ENCODE data around the gene NINJ1.
A peak's percentile ranks its signal among the peaks of the same experiment; 100 is the strongest.

NINJ1 gene

GRCh38 chr9:93134015-93134739, at the start of gene NINJ1:
TSS of gene NINJ1 (minus strand) at chr9:93134251. CDS start at chr9:93134217, 34 bp downstream.
- DNase-seq = peak; percentile 64

DNA sequence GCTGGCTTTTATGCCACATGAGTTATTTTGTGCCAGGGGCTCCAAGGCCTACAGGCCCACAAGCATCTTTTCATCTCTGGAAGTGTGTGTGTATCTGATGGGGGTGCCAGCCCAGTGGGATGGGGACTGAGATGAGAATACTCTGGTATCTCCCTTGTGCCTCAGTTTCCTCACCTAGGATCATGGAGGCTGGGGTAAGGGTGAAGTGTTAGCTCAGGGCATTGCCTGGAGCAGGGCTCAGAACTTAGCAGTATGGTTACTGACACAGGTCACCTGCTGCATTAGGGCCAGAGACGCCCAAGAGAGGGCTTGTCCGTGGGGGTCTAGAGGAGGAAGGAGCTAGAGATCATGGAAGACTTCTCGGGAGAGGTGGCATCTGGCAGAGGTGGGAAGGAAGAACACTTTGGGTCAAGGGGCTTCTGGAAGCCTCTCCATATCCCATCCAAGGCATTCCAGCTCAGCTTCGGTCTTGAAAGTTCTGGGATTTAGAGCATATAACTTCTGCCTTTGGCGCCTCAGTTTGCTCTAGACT, 49.1 kb upstream of the NINJ1 start:
- DNase-seq = no peak

DNA sequence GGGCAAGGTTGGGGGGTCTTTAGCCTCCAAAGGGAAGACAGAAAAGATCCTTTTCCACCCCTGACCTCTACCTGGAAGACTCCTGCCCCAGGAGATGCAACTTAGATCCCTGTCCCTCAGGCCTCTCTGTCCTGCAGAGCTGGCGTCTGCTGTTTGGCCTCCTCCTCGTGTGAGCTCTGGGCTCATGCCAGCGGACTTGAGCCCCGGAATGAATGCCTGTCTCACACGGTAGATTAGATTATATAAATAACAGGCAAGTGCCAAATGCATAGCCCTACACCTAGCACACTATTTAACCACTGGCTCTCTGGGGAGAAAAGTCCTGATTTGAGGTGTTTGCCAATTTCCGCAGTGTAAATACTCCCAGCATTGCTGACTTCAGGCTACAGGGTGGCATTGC, 48.5 kb upstream of the NINJ1 start:
- DNase-seq = no peak

- DNase-seq = no peak
Observed at GRCh38 chr9:93181672-93182435, 47.8 kb upstream of the NINJ1 start.

DNA sequence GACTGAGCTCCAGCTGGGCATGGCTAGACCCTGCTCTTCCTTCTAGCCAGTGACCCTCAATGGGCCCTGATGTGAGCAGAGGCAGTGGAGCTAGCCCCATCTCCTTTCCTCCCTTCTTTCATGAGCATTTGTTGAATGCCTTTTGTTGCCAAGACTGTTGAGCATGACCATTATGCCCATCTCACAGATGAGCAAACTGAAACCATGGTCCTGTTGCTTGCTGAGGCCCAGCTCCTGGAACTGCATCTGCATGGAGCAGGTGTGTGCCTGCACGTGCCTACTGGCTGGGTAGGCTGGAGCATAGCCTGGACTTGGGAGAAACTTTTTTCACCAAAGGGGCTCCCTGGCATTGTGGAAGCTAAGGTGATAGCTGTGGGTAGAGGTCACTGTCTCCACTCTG, 46.9 kb upstream of the NINJ1 start:
- DNase-seq = no peak

DNA sequence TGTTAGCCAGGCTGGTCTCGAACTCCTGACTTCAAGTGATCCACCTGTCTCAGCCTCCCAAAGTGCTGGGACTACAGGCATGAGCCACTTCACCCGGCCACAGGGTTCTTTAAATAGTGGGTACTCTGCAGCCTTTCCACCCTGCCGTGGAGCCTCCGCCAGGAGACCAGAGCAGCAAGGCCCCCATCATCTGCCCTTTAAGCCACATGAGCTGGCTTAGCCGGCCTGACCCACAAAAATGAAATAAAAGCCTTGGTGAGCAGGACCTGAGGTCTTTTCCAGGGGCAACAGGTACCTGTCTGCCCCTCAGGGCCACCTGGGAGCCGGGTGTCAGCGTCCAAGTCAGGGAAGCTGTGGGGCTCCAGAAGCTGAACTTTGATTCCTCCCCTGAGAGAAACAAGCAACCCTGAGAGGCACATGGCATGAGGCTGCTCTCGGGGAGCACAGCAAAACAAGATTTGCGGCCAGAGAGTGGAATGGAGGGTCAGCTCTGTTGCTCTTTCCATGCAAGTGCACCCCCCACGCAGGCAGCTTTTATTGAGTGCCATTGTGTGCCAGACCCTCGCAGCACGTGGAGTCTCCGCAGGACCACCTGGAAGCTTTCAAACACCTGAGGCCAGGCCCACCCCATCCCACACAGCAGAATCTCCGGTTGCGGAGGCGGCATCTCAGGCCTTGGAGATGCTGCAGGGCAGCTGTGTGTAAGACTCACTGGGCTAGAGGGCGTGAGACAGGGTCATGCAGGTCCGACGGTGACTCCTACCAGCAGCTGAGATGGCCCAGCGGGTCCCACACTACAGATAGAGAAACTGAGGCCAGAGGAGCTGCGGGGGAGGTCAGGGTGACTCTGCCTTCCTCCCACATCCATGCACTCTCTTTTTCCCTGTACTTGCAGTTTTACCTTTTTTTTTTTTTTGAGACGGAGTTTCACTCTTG, 45.1 kb upstream of the NINJ1 start:
- no peak for DNase-seq

- no peak for DNase-seq
Observed at GRCh38 chr9:93177676-93178075, 43.6 kb upstream of the NINJ1 start.

GRCh38 chr9:93174976-93175375, 40.9 kb upstream of the NINJ1 start:
- DNase-seq = no peak

GRCh38 chr9:93173365-93174051, 39.5 kb upstream of the NINJ1 start:
- DNase-seq = no peak

- DNase-seq = no peak
Observed at GRCh38 chr9:93172666-93173364, 38.8 kb upstream of the NINJ1 start.

GRCh38 chr9:93171261-93171990, 37.4 kb upstream of the NINJ1 start:
- no peak for DNase-seq

DNA sequence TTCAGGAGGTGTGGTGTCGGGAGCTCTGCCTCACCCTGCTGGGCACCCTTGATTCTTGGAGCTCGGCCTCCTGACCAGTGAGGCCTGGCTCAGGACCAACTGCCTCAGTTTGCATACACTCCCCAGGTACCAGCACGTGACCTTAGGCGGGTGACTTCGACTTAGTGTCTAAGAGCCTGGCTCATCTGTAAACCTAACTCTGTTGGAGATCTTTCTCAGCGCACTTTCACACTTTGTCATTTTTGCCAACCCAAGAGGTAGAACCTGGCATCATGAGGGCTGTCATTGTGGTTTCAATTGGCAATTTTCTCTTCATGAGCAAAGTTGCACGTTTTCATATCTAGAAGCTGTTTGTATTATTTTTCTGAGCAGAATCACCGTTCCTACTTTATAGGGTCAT, 36.5 kb upstream of the NINJ1 start:
- no peak for DNase-seq

GRCh38 chr9:93169444-93169843, 35.4 kb upstream of the NINJ1 start:
- no peak for DNase-seq

GRCh38 chr9:93168581-93168980, 34.5 kb upstream of the NINJ1 start:
- DNase-seq = no peak

GRCh38 chr9:93167838-93168237, 33.8 kb upstream of the NINJ1 start:
- no peak for DNase-seq

GRCh38 chr9:93167185-93167584, 33.1 kb upstream of the NINJ1 start:
- no peak for DNase-seq

DNA sequence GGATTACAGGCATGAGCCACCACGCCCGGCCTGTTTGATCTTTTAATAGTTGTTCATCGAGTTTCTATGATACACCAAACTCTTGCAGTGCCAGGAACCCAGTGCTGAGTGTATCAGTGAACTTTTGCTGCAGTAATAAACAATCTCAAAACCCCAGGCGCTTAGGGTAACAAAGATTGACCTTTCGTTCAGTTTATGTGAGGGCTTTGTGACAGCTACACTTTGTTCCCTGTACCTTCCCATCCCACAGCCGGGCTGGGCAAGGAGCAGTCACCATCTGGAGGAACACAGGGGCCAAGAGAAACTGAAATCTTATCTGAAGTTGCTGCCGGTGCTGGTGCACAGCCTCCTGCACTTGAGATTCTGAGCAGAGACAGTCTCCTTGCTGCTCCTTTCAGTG, 32.6 kb upstream of the NINJ1 start:
- DNase-seq = peak; percentile 14

GRCh38 chr9:93164085-93164484, 30.0 kb upstream of the NINJ1 start:
- DNase-seq = no peak

GRCh38 chr9:93161786-93162562, 27.9 kb upstream of the NINJ1 start:
- no peak for DNase-seq
